ENCODE data around the gene NDUFV3. TPM values are rescaled to one million over a fixed set of nuclear protein-coding genes. Genes with fewer than 3 reads are reported as not detected.
"Not testable (repeated sequence)": the region's sequence is repeated elsewhere in the genome, so short reads cannot be mapped to it uniquely, and the experiment has no call there.

NDUFV3 gene
- total RNA-seq, 1 experiment from 2014 or later = 37.8 TPM

DNA sequence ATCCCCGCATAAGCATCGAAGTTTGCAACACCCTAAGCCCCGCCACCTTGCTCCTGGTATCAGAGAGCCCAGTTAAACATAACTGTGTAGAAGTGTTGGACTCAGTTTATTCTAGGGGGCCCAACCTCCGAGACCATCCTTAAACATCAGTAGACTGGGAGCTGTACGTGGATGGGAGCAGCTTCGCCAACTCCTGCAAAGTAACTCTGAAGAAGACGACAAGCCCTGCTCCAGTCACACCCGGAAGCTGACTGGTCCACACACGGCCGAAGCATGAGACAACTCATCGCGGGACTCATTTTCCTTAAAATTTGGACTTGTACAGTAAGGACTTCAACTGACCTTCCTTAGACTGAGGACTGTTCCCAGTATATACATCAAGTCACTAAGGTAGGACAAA is 40.9 kb downstream of the NDUFV3 start:
- not testable (repeated sequence) for DNase-seq (ENCODE audit: low read depth)

- not testable (repeated sequence) for DNase-seq (ENCODE audit: low read depth)
These were observed 43.3 kb downstream of the NDUFV3 start for GRCh38 chr21:42936360-42936759.

DNA sequence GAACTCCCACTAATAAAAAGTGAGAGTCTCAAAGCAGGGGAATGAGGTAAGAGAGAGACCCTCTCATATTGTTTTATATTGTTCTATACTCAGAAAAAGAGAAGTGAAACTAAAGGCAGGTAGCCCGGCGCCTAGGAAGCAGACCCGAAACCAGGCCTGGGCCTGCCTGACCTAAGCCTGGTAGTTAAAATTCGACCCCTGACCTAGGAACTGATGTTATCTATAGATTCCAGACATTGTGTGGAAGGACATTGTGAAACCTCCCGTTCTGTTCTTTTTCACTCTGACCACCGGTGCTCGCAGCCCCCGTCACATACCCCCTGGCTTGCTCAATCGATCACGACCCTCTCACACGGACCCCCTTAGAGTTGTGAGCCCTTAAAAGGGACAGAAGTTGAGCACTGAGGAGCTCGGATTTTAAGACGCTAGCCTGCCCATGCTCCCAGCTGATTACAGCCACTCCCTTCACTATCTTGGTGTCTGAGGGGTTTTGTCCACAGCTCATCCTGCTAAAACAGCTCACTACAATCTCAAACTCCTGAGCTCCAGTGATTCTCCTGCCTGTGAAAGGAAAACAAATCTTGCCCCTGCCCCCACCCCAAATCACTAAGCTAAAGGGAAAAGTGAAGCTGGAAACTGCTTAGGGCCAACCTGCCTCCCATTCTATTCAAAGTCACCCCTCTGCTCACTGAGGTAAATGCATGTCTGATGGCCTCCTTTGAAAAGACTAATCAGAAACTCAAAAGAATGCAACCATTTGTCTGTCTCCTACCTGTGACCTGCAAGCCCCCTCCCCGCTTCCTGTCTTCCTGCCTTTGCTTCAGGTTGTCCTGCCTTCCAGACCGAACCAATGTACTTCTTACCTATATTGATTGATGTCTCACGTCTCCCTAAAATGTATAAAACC is 44.2 kb downstream of the NDUFV3 start:
- DNase-seq (ENCODE audit: low read depth) = not testable (repeated sequence)

- no peak for DNase-seq (ENCODE audit: low read depth)
These were observed 45.0 kb downstream of the NDUFV3 start for GRCh38 chr21:42937960-42938605.

DNA sequence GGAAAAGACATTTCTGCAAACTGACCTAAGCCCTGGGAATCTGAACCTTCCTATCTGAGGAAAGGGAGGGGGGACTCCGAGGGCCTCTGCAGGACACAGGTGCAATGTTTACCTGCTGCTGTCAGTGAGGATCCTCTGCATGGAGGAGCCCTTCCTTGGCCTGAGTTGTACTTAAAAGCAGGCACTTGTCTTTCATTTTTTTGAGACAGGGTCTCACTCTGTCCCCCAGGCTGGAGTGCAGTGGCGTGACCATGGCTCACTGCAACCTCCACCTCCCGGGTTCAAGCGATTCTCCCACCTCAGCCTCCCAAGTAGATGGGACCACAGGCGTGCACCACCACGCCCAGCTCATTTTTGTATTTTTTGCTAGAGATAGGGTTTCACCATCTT is 45.5 kb downstream of the NDUFV3 start:
- DNase-seq (ENCODE audit: low read depth) = not testable (repeated sequence)

DNA sequence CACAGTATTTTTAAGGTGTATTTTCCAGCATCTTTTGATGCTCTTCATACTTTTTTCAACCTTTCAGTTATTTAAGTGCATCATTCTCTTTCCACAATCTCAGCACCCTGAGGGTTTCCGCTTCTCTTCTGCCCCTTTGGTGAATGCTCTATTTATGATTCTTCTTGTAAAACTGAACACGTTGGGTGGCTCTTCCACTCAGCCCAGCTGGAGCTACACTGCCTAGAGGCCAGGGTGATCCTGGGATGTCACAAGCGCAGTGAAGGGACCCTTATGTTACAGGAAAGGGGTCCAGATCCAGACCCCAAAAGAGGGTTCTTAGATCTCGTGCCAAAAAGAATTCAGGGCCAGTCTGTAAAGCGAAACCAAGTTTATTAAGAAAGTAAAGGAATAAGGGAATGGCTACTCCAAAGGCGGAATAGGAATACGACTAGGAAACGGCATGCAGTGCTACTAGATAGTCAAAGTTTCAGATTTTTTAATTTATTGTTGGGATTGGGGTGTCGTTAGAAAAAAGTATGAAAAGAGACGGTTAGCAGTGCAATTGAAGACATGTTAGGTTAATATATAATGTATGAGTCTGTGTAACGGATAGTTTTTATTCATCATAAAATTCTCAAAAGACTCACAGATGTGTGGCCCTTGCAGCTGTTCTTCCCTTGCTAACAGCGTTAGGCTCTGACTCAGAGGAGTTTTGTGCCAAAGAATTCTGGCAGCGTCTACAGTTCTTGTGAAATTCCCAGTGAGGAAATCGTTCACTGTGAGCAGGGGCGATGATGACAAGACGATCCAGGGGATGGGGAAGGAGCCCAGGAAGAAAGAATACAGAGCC is 46.7 kb downstream of the NDUFV3 start:
- DNase-seq (ENCODE audit: low read depth) = peak; percentile 90

- no peak for DNase-seq (ENCODE audit: low read depth)
These were observed 48.6 kb downstream of the NDUFV3 start for GRCh38 chr21:42941696-42942085.

DNA sequence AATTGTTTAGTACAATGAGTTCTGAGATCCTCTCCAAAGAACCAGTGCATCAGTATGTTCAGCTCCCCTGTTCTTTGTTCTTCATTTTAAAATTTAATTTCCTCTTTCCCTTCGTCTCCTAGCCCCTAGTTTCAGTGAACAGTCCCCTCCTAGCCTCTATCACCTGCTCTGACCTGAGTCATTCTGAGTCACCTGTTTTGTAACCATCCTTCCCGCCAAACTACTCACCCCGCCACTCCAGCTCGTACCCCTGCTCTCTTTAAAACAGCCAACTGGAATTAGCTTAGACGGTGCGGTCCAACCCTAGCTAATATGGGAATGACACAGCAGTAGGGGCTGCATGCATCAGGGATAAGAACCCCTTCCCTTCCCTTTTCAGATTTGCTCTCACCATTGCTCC is 49.1 kb downstream of the NDUFV3 start:
- no peak for DNase-seq (ENCODE audit: low read depth)

GRCh38 chr21:42949094-42949755 is 56.1 kb downstream of the NDUFV3 start:
- not testable (repeated sequence) for DNase-seq (ENCODE audit: low read depth)

DNA sequence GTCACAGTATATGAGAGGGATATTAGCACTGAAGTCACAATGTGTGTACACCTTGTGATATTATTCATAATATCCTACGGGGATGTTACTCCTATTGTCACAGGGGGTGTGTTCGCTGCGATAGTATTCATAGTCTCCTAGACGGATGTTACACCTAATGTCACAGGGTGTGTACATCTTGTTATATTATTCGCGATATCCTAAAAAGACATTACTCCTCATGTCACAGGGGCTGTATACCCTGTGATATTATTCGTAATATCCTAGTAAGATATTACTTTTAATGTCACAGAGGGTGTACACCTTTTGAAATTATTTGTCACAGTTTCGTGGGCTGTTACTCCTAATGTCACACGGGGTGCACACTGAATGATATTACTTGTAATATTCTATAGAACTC is 58.1 kb downstream of the NDUFV3 start:
- not testable (repeated sequence) for DNase-seq (ENCODE audit: low read depth)

GRCh38 chr21:42956824-42957630 is 63.9 kb downstream of the NDUFV3 start:
- DNase-seq (ENCODE audit: low read depth) = no peak

DNA sequence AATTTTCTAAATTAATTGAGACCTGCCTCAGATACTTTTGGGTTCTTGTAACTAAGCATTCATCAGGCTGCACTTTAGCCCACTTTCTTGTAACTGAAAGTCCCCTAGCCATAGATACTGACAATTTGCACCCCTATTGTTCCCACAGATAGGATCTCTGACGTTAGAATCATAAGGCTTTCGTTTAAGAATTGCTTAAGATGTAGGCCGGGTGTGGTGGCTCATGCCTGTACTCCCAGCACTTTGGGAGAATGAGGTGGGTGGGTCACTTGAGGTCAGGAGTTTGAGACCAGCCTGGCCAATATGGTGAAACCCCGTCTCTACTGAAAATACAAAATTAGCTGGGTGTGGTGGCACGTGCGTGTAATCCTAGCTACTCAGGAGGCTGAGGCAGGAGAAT is 65.0 kb downstream of the NDUFV3 start:
- DNase-seq (ENCODE audit: low read depth) = not testable (repeated sequence)

GRCh38 chr21:42959728-42960127 is 66.6 kb downstream of the NDUFV3 start:
- DNase-seq (ENCODE audit: low read depth) = no peak

- no peak for DNase-seq (ENCODE audit: low read depth)
These were observed 69.4 kb downstream of the NDUFV3 start for GRCh38 chr21:42962380-42963007.

Other genes starting within 250 kb of the NDUFV3 start
- 0.17 TPM in 1 of 2 replicates, not detected in the other for gene PDE9A, start 239.7 kb upstream of the NDUFV3 start, total RNA-seq (2014; rRNA removed; shearing (Covaris generic))
- gene WDR4, start 13.8 kb upstream of the NDUFV3 start, total RNA-seq (2014; rRNA removed; shearing (Covaris generic)) = 35.8 and 37.9 TPM in 2 replicates
- gene ERVH48-1, start 32.3 kb downstream of the NDUFV3 start, total RNA-seq (2014; rRNA removed; shearing (Covaris generic)) = not detected in 2 replicates
- gene PKNOX1, start 81.3 kb downstream of the NDUFV3 start, total RNA-seq (2014; rRNA removed; shearing (Covaris generic)) = 18.0 and 20.1 TPM in 2 replicates
- gene CBS, start 182.5 kb downstream of the NDUFV3 start, total RNA-seq (2014; rRNA removed; shearing (Covaris generic)) = 12.8 and 19.8 TPM in 2 replicates
- gene U2AF1, start 214.3 kb downstream of the NDUFV3 start, total RNA-seq (2014; rRNA removed; shearing (Covaris generic)) = 43.1 and 50.0 TPM in 2 replicates